HG03045 (cell line): ENCODE results near the gene COQ10A.

ENCODE experiments used
- ATAC-seq: cut with Tn5 transposase; IDR thresholded peaks from one replicate; pipeline ENCODE4 v1.9.1; 2021; ENCODE audit warnings: mild to moderate bottlenecking, moderate library complexity; ENCODE audit not compliant: unreplicated experiment

Gene COQ10A

DNA sequence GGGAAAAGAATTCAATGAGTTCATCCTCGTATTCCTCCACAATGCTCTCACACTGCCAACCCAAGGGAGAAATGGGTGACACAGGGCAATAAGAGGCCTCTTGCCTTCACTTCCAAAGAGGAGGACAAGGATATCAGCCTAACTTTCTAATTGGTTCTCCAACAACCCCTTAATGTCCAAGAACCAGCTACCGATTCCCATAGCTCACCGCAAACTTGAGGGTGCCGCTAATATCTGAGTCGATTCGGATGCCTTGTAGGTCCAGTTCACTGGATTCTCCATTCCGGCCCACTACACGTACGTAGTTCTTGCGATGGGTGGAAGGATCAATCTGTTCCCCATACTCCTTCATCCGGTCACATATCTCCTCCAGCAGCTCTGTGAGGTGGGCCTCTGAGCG is 44.3 kb downstream of the COQ10A start:
- ATAC-seq = no peak

- ATAC-seq = no peak
Measured at GRCh38 chr12:56315249-56315621, 48.5 kb downstream of the COQ10A start.

DNA sequence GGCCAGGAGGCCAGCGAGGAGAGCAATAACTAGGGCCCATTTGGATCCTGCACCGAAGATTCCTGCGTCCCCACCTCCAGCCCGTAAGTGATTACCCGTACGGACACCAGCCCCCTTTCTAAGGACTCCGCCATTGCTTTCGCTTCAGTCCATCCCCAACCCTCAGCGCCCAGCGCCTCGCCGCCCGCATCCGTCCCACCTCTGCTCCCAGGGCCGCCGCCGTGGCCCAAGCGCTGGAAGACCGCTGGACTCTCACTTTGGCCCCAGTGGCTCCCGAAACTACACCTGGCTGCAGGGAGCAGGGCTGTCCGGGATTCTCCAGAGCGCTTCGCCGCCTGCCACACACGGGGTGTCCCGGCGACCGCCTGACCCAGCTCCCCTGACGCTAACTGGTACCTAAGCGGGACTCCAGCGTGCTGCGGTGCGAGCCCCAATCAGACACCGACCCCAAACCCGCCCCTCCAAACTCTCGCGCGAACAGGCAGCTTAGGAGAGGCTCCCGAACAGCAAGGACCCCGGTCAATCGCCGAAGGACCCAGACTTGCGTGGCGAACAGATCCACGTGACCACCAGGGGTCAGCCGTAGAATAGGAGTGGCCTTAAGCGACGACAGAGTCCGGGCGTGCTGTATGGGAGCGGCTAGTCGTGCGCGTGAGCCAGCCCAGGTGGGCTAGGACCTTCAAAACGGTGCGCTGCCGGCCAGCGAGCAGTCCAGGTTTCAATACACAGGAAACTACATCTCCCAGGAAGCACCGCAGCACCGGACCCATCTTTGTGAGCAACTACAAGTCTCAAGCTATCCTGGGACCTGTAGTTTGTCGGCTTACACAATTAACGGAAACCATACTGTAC is 49.1 kb downstream of the COQ10A start, which contains the start of gene CNPY2:
Gene CNPY2, minus strand, starts transcription at position 367 of the 852 bp plus-strand sequence. CDS start 771 bp downstream, outside the sequence.
- peak; percentile 88 for ATAC-seq

DNA sequence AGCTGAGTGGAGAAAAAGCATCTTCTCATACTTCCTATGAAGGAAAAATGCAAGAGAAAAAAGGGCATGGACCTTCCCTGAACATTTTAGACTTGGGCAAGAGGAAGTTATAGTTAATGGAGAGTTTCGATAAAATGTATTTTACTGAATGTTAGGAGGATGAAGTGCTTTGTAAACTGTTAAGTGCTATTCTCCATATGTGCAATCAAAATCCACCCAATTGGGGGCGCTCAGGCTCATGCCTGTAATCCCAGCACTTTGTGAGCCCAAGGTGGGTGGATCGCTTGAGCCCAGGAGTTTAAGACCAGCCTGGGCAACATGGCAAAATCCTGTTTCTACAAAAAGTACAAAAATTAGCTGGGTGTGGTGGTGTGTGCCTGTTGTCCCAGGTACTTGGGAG is 50.9 kb downstream of the COQ10A start:
- no peak for ATAC-seq
